A549 (cell line): Measurements from ENCODE around the gene GIGYF1. TPM values are rescaled to one million over a fixed set of nuclear protein-coding genes. Genes with fewer than 3 reads are reported as not detected.
A peak's percentile ranks its signal among the peaks of the same experiment; 100 is the strongest.

Source experiments
- ATAC-seq, 2 experiments: fragments of 200-7000 bp in 1 of 2; fragments of >200 bp in 1 of 2; cut with Nextera tagmentation in 1 of 2; cut with Tn5 transposase in 1 of 2; 3 replicates each; pipeline versions ENCODE4 v1.8.0 to v1.9.1; 2018 to 2020; ENCODE audit warnings: mild to moderate bottlenecking in 1 of 2, moderate library complexity in 1 of 2
- CTCF ChIA-PET: fragments of 300-600 bp; sonication (Branson Sonifier 250); formaldehyde crosslinking; extraction: SDS; loops from one replicate; lab custom pipeline; 2021; ENCODE audit warnings: antibody characterized with exemption, inconsistent platforms; lab: Yijun Ruan, JAX
- POLR2A ChIA-PET: fragments of 350-600 bp; formaldehyde crosslinking; extraction: SDS; loops from one replicate; lab custom pipeline; 2021; ENCODE audit warnings: antibody characterized with exemption, inconsistent platforms; lab: Yijun Ruan, JAX
- DNase-seq, 2 experiments: peaks; one replicate each; pipeline versions ENCODE4 v3.0.0 to v3.0.0-alpha.2; 2011 to 2016; ENCODE audit warnings: low read depth in 1 of 2, low spot score in 1 of 2
- FAIRE-seq: peaks from 2 replicates; lab custom pipeline; 2011; peaks lifted over from hg19 to GRCh38; lab: Jason Lieb, UNC
- H3K27ac ChIP-seq, 2 experiments: fragments of >200 bp; sonication (Bioruptor Twin); formaldehyde crosslinking; 3 replicates each; pipeline ENCODE4 v1.5.1; 2016 to 2017
- H3K4me1 ChIP-seq: fragments of >200 bp; sonication (Bioruptor Twin); formaldehyde crosslinking; 3 replicates; pipeline ENCODE4 v1.6.1; 2016
- H3K4me2 ChIP-seq: fragments of >200 bp; sonication (Bioruptor Twin); formaldehyde crosslinking; 3 replicates; pipeline ENCODE4 v1.6.1; 2016
- H3K4me3 ChIP-seq: fragments of >200 bp; sonication (Bioruptor Twin); formaldehyde crosslinking; 3 replicates; pipeline ENCODE4 v1.5.1; 2016
- H3K9me3 ChIP-seq: fragments of >200 bp; sonication (Bioruptor Twin); formaldehyde crosslinking; 3 replicates; pipeline ENCODE4 v1.6.1; 2016
- BHLHE40 ChIP-seq: IDR thresholded peaks from 2 replicates; pipeline ENCODE4 v1.6.1; 2012; ENCODE audit warnings: low read depth, low read length, inconsistent platforms
- CHD4 ChIP-seq: fragments of 200-600 bp; sonication (generic); IDR thresholded peaks from 2 replicates; pipeline ENCODE4 v1.6.1; 2016; ENCODE audit warnings: antibody characterized with exemption, mild to moderate bottlenecking, borderline replicate concordance
- CTCF ChIP-seq: fragments of >200 bp; sonication (Bioruptor Twin); formaldehyde crosslinking; IDR thresholded peaks from 3 replicates; pipeline ENCODE4 v1.5.1; 2016
- E2F6 ChIP-seq: IDR thresholded peaks from 2 replicates; pipeline ENCODE4 v1.6.1; 2012; ENCODE audit warnings: low read depth, borderline replicate concordance
- FOSL2 ChIP-seq, 2 experiments: fragments of 450-650 bp in 1 of 2; fragments of >200 bp in 1 of 2; sonication (Bioruptor Twin) in 1 of 2; formaldehyde crosslinking; IDR thresholded peaks; 2 replicates each; pipeline versions ENCODE4 v1.5.0 to v1.6.1; 2016 to 2020; ENCODE audit warnings: mild to moderate bottlenecking in 1 of 2, moderate library complexity in 1 of 2
- FOXS1 ChIP-seq: fragments of 250-450 bp; sonication (Bioruptor Pico); IDR thresholded peaks from 2 replicates; pipeline ENCODE4 v1.5.0; 2020; ENCODE audit warnings: mild to moderate bottlenecking, moderate library complexity
- HMGXB4 ChIP-seq: fragments of 250-450 bp; sonication (Bioruptor Pico); IDR thresholded peaks from 2 replicates; pipeline ENCODE4 v1.5.0; 2021; ENCODE audit warnings: mild to moderate bottlenecking, moderate library complexity, borderline replicate concordance
- HOXB5 ChIP-seq: fragments of 250-450 bp; sonication (Bioruptor Pico); IDR thresholded peaks from 2 replicates; pipeline ENCODE4 v1.5.0; 2020; ENCODE audit warnings: mild to moderate bottlenecking, moderate library complexity
- JUN ChIP-seq, 2 experiments: fragments of >200 bp; sonication (Bioruptor Twin); formaldehyde crosslinking; IDR thresholded peaks; 2 replicates in 1 of 2; 3 replicates in 1 of 2; pipeline ENCODE4 v1.6.1; 2016 to 2017
- KDM5A ChIP-seq: fragments of 200-600 bp; sonication (generic); IDR thresholded peaks from 2 replicates; pipeline ENCODE4 v1.6.1; 2016; ENCODE audit warnings: antibody characterized with exemption, mild to moderate bottlenecking
- MAX ChIP-seq: IDR thresholded peaks from 2 replicates; pipeline ENCODE4 v1.6.1; 2012
- MYC ChIP-seq: IDR thresholded peaks from 2 replicates; pipeline ENCODE4 v1.6.1; 2012; ENCODE audit warnings: mild to moderate bottlenecking, inconsistent platforms, low read length, improper control_type of control experiment, borderline replicate concordance
- POLR2A ChIP-seq: IDR thresholded peaks from 2 replicates; pipeline ENCODE4 v1.6.1; 2012; ENCODE audit warnings: mild to moderate bottlenecking, low read length
- RAD21 ChIP-seq, 2 experiments: fragments of >200 bp in 1 of 2; sonication (Bioruptor Twin) in 1 of 2; formaldehyde crosslinking in 1 of 2; IDR thresholded peaks in 1 of 2; conservative IDR thresholded peaks in 1 of 2; 2 replicates in 1 of 2; 3 replicates in 1 of 2; pipeline ENCODE4 v1.6.1; 2012 to 2018; ENCODE audit warnings: inconsistent platforms in 1 of 2
- RARB ChIP-seq: fragments of 250-450 bp; sonication (Bioruptor Pico); IDR thresholded peaks from 2 replicates; pipeline ENCODE4 v1.8.0; 2021; ENCODE audit warnings: mild to moderate bottlenecking, moderate library complexity
- RCOR1 ChIP-seq: fragments of 150-350 bp; IDR thresholded peaks from 2 replicates; pipeline ENCODE4 v1.6.1; 2014; ENCODE audit warnings: antibody characterized with exemption, low read length, low read depth
- RFX5 ChIP-seq: fragments of 450-650 bp; IDR thresholded peaks from 2 replicates; pipeline ENCODE4 v1.7.1; 2014; ENCODE audit warnings: antibody characterized with exemption, mild to moderate bottlenecking, moderate library complexity
- RNF2 ChIP-seq: fragments of 200-600 bp; sonication (generic); IDR thresholded peaks from 2 replicates; pipeline ENCODE4 v1.6.1; 2016; ENCODE audit warnings: low read depth, mild to moderate bottlenecking, antibody characterized with exemption, moderate library complexity, borderline replicate concordance
- SMC3 ChIP-seq: fragments of >200 bp; sonication (Bioruptor Twin); formaldehyde crosslinking; IDR thresholded peaks from 3 replicates; pipeline ENCODE4 v1.6.1; 2018; ENCODE audit warnings: inconsistent platforms
- TP53 ChIP-seq: fragments of 250-450 bp; sonication (Bioruptor Pico); IDR thresholded peaks from 2 replicates; pipeline ENCODE4 v1.5.0; 2021; ENCODE audit warnings: mild to moderate bottlenecking, moderate library complexity
- WGBS: methylation state at CpG from one replicate; pipeline ENCODE4 v1.1.6; 2017; ENCODE audit errors: missing lambda C conversion rate; 5-methylcytosine and 5-hydroxymethylcytosine counted together
- polyA plus RNA-seq, 4 experiments: library from polyadenylated mRNA; depleted of rRNA in 3 of 4; stranded (reverse); fragments of >200 nt; fragmentation: RNase III in 1 of 4; extraction: RNeasy Plus Mini Kit Qiagen cat#74134 plus additional on column Dnase treatment in 1 of 4; gene quantifications; 2 replicates in 3 of 4; 3 replicates in 1 of 4; pipeline ENCODE4 v1.2.3, GENCODE V29; 2011 to 2017
- TF ChIP-seq, protein P1 (sequence below): IDR thresholded peaks from 2 replicates; pipeline ENCODE4 v1.6.1; 2012
- TF ChIP-seq, protein P2 (sequence below): fragments of >200 bp; sonication (Bioruptor Twin); formaldehyde crosslinking; IDR thresholded peaks from 2 replicates; pipeline ENCODE4 v1.6.1; 2016

GIGYF1 gene
- polyA plus RNA-seq, 2 of the 4 experiments (the other 2 are of a cell fraction), result 5.1 to 18.9 TPM

DNA sequence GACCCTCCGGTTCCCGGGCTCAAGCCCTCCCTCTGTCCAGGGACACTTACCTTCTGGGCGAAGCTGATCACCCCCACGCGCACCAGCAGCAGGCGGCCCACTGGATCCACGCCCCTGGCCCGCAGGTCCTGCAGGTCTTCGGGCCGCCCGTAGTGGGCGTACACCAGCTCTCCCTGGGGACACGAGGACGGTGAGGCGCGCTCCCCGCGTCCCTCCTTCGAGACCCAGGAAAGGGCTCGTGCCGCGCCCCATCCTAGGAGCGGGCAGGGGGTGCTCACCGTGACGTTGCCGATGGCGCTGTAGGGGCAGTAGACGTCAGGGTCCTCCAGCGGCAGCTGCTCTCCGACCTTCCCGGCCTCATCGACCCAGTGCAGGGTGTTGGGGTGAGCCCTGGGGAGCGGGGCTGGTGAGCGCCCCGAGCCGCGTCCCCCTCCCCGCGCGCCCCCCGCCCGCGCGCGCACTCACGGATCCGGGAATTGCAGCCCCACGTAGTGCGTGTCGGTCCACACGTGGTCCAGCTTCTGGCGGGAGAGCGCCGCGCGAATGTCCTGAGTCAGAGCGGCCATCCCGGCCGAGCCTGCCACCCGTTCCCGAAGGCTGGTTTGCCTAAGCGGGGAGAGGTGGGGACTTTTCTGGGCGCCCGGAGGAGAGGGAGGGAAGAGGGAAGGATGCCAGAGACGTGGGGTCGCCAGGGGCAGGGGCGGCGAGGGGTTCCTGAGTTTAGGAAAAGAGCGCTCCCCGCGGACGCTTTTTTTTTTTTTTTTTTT is 60.9 kb downstream of the GIGYF1 start:
- POLR2A ChIA-PET, result interaction anchor here (0.7 to 3.0 kb wide), 12 partner anchors 15 to 256 kb away, joined by 3 to 15 read pairs (median 4); partner anchors contain the start of genes FBXO24, GIGYF1, GNB2 and LRCH4
- 0 out of 3 replicates have a peak, but pooled peaks cover 3% of the 10 kb centered on the region for H3K4me1 ChIP-seq
- peak; percentile 79 to 90 for DNase-seq

More for the DNA sequence above, 60.9 kb downstream of the GIGYF1 start:
- Histone ChIP-seq H3K9me3 (no peaks in the 10 kb centered on the region), H3K4me2 (peak overlapping the region; percentile 93), H3K4me3 (peak overlapping the region; percentile 66), H3K27ac (peak overlapping the region; percentile 82 to 97)
- 1% methylated on average over 32 of the region's 72 CpGs for WGBS
- TF ChIP-seq MAX (peak; percentile 92), CTCF (peak; percentile 43; the same call in 2 of the 3 replicates), KDM5A (no peak), FOXS1 (no peak), HMGXB4 (CRISPR knock-in tag) (0 out of 2 replicates have a peak, but pooled peaks have one; percentile 53), TP53 (CRISPR knock-in tag) (no peak), E2F6 (peak; percentile 94), HOXB5 (CRISPR knock-in tag) (no peak), RAD21 (conservative IDR thresholded peaks at IDR 0.05 in 1 of 2, IDR thresholded peaks at IDR 0.05 in 1 of 2) (peak; percentile 16 to 26; a peak in 1 of 5 replicates), JUN (IDR thresholded peaks at IDR 0.05) (peak in 1 of 2 experiments; percentile 31; a peak in 1 of 5 replicates), MYC (peak; percentile 75; the same call in 1 of the 2 replicates), BHLHE40 (no peak), RNF2 (0 out of 2 replicates have a peak, but pooled peaks have one; percentile 32), RFX5 (no peak), CHD4 (no peak), RCOR1 (no peak), RARB (CRISPR knock-in tag) (no peak), POLR2A (peak; percentile 62), SMC3 (peak; percentile 33; the same call in 1 of the 3 replicates), FOSL2 (IDR thresholded peaks at IDR 0.05) (no peak), FOSL2 (CRISPR knock-in tag; IDR thresholded peaks at IDR 0.05) (no peak)
- TF ChIP-seq, protein P1, sequence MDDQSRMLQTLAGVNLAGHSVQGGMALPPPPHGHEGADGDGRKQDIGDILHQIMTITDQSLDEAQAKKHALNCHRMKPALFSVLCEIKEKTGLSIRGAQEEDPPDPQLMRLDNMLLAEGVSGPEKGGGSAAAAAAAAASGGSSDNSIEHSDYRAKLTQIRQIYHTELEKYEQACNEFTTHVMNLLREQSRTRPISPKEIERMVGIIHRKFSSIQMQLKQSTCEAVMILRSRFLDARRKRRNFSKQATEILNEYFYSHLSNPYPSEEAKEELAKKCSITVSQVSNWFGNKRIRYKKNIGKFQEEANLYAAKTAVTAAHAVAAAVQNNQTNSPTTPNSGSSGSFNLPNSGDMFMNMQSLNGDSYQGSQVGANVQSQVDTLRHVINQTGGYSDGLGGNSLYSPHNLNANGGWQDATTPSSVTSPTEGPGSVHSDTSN, result no peak
- TF ChIP-seq, protein P2, sequence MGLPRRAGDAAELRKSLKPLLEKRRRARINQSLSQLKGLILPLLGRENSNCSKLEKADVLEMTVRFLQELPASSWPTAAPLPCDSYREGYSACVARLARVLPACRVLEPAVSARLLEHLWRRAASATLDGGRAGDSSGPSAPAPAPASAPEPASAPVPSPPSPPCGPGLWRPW, result no peak
- CTCF ChIA-PET, result interaction anchor here (0.6 to 8.5 kb wide), 40 partner anchors 10 to 511 kb away, joined by 3 to 142 read pairs (median 5); partner anchors contain the start of genes ACTL6B, FBXO24, GIGYF1 and GNB2
- ATAC-seq (peak; percentile 88 to 93), FAIRE-seq (no peak)
